ENCODE data around the gene SLU7. TPM values are rescaled to one million over a fixed set of nuclear protein-coding genes. Genes with fewer than 3 reads are reported as not detected.
A peak's percentile ranks its signal among the peaks of the same experiment; 100 is the strongest.

The SLU7 gene
- total RNA-seq, 1 experiment from 2014 or later, result 75.3 TPM

- H3K4me2 ChIP-seq, result peak overlapping the region; percentile 92
- no peaks in the 10 kb centered on the region for H3K9me3 ChIP-seq (ENCODE audit: insufficient read depth, low read depth)
- intact Hi-C loops (cut with micrococcal nuclease; ENCODE audit: unreplicated experiment), result no loop called here
- TF ChIP-seq EZH2 (IDR thresholded peaks at IDR 0.05; ENCODE audit: low read depth) (no peak), CTCF (conservative IDR thresholded peaks at IDR 0.05) (no peak)
- H3K9me2 ChIP-seq (ENCODE audit: insufficient read depth), result no peaks in the 10 kb centered on the region
- BruUV-seq (replicated peaks), result no TSS peak
- no peaks in the 10 kb centered on the region for H3K36me3 ChIP-seq (ENCODE audit: low read depth)
- H3K79me2 ChIP-seq (ENCODE audit: low read depth), result peaks cover 65% of the 10 kb centered on the region
- no peaks in the 10 kb centered on the region for H3K27me3 ChIP-seq (ENCODE audit: insufficient read depth, low read depth)
- H3F3A ChIP-seq (ENCODE audit: insufficient read depth, low read depth), result peaks cover 6% of the 10 kb centered on the region; the same call in 1 of the 2 replicates
- peaks cover 55% of the 10 kb centered on the region for H3K4me1 ChIP-seq (replicated peaks; ENCODE audit: insufficient read depth)
- H3K4me3 ChIP-seq, result no peak overlapping the region
- peak overlapping the region; percentile 86; the same call in 1 of the 2 replicates for H2AFZ ChIP-seq
- CTCF ChIA-PET, result no interaction called here
- POLR2A ChIA-PET (ENCODE audit: unreplicated experiment), result interaction anchor here (0.8 kb wide), 1 partner anchor 133 kb away, joined by 5 read pairs; no protein-coding TSS in a partner anchor
- H4K20me1 ChIP-seq (ENCODE audit: insufficient read depth), result peaks cover 8% of the 10 kb centered on the region; the same call in 1 of the 2 replicates
- H3K27ac ChIP-seq, result no peak overlapping the region
- no peak for DNase-seq
Measured at GRCh38 chr5:160420331-160420610, 1.4 kb upstream of the SLU7 start.

DNA sequence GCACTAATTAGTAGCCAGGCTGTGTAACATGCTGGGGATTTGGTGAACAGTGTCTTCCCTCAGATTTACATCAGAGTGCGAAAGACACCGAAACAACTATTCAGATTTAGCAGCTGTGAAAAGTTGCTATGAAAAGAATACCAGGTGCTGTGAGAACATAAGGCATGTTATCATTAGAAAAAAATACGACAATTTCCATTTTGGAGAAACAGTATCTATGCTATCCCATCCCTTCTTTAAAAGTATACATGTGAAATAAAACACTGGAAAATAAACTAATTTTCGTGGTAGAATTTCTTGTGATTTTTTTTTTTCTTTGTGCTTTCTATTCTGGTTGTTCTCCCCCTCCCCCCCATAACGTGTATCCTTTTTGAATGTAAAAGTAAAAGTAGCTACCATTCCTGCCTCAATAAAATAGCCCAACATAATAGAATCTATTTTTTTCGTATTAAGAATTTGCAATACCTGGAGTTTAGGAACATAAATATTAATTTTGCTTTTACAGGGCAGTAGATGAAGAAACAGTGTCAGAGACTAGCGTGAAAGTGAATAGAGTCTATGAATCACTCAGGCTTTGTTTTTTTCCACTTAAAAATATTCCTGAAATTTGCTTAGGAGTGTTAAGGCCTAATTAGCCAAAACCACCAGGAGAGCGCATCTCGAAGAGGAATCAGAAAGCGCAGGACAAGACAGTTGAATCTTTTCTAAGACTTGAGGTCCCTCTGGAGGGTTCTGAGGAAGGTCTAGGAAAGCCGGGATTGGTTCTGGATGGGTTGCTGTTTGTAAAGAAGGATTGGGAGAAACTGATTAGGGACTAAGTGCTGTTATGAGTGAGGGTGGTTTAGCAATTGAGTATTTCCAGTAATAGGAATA is 813 bp upstream of the SLU7 start:
- TF ChIP-seq EZH2 (IDR thresholded peaks at IDR 0.05; ENCODE audit: low read depth), result no peak
- no peak for TF ChIP-seq CTCF (conservative IDR thresholded peaks at IDR 0.05)
- Histone ChIP-seq H3K9me2 (ENCODE audit: insufficient read depth) (no peaks in the 10 kb centered on the region), H3F3A (ENCODE audit: insufficient read depth, low read depth) (peaks cover 6% of the 10 kb centered on the region; the same call in 1 of the 2 replicates), H3K4me2 (peak overlapping the region; percentile 92), H3K4me1 (replicated peaks; ENCODE audit: insufficient read depth) (peaks cover 53% of the 10 kb centered on the region), H3K27me3 (ENCODE audit: insufficient read depth, low read depth) (no peaks in the 10 kb centered on the region), H3K27ac (peak overlapping the region; percentile 85), H3K36me3 (ENCODE audit: low read depth) (0 out of 2 replicates have a peak, but pooled peaks cover 5% of the 10 kb centered on the region), H3K4me3 (peak overlapping the region; percentile 66), H3K79me2 (ENCODE audit: low read depth) (peaks cover 64% of the 10 kb centered on the region), H3K9me3 (ENCODE audit: insufficient read depth, low read depth) (no peaks in the 10 kb centered on the region), H4K20me1 (ENCODE audit: insufficient read depth) (peaks cover 9% of the 10 kb centered on the region; the same call in 1 of the 2 replicates), H2AFZ (peak overlapping the region; percentile 86)
- intact Hi-C loops (cut with micrococcal nuclease; ENCODE audit: unreplicated experiment), result loop anchor here (2.0 kb wide), 1 partner anchor 19 kb away; the partner anchor contains the start of gene FAM200C
- DNase-seq, result no peak
- BruUV-seq (replicated peaks), result no TSS peak
- CTCF ChIA-PET, result interaction anchor here (0.5 to 1.6 kb wide), 4 partner anchors 19 to 906 kb away, joined by 4 to 8 read pairs (median 6); no protein-coding TSS in a partner anchor
- POLR2A ChIA-PET (ENCODE audit: unreplicated experiment), result interaction anchor here (0.5 to 0.8 kb wide), 4 partner anchors 10 to 1704 kb away, joined by 3 to 8 read pairs (median 6); no protein-coding TSS in a partner anchor

- peak; percentile 82 to 92 for DNase-seq
- peaks cover 25% of the 10 kb centered on the region for H3K79me2 ChIP-seq (ENCODE audit: low read depth)
- H3K4me2 ChIP-seq, result peak within 1 kb of the TSS; percentile 74
- peak within 1 kb of the TSS; percentile 38 for H3K27ac ChIP-seq
- H3K27me3 ChIP-seq (ENCODE audit: insufficient read depth, low read depth), result no peaks in the 10 kb centered on the region
- intact Hi-C loops (cut with micrococcal nuclease; ENCODE audit: unreplicated experiment), result loop anchor here (2.0 to 10.0 kb wide), 4 partner anchors 19 to 1237 kb away; partner anchors contain the start of gene SLU7
- peaks cover 19% of the 10 kb centered on the region; the same call in 1 of the 2 replicates for H3F3A ChIP-seq (ENCODE audit: insufficient read depth, low read depth)
- TSS peak; percentile 59 for BruUV-seq (replicated peaks)
- peak within 1 kb of the TSS; percentile 60 for H3K4me3 ChIP-seq
- ChIA-PET CTCF (interaction anchor here (0.5 to 1.4 kb wide), 3 partner anchors 109 to 378 kb away, joined by 3 to 9 read pairs (median 4); no protein-coding TSS in a partner anchor), POLR2A (ENCODE audit: unreplicated experiment) (interaction anchor here (0.6 kb wide), 4 partner anchors 234 to 1001 kb away, joined by 5 to 8 read pairs (median 6); no protein-coding TSS in a partner anchor)
- TF ChIP-seq EZH2 (IDR thresholded peaks at IDR 0.05; ENCODE audit: low read depth) (no peak), CTCF (conservative IDR thresholded peaks at IDR 0.05) (no peak)
- peak within 1 kb of the TSS; percentile 82 for H2AFZ ChIP-seq
- no peaks in the 10 kb centered on the region for H4K20me1 ChIP-seq (ENCODE audit: insufficient read depth)
- no peaks in the 10 kb centered on the region for H3K9me2 ChIP-seq (ENCODE audit: insufficient read depth)
- H3K36me3 ChIP-seq (ENCODE audit: low read depth), result peaks cover 11% of the 10 kb centered on the region; the same call in 1 of the 2 replicates
- peaks cover 11% of the 10 kb centered on the region for H3K4me1 ChIP-seq (replicated peaks; ENCODE audit: insufficient read depth)
- no peaks in the 10 kb centered on the region for H3K9me3 ChIP-seq (ENCODE audit: insufficient read depth, low read depth)
Measured at GRCh38 chr5:160399402-160400353, 19.2 kb downstream of the SLU7 start, which contains the start of gene FAM200C. FAM200C (minus strand) TSS chr5:160400054; CDS start chr5:160395490, 4,564 bp downstream.

Measured in PC-9 (cell line).